ENCODE measurements around the gene UBAC1.

UBAC1 gene

DNA sequence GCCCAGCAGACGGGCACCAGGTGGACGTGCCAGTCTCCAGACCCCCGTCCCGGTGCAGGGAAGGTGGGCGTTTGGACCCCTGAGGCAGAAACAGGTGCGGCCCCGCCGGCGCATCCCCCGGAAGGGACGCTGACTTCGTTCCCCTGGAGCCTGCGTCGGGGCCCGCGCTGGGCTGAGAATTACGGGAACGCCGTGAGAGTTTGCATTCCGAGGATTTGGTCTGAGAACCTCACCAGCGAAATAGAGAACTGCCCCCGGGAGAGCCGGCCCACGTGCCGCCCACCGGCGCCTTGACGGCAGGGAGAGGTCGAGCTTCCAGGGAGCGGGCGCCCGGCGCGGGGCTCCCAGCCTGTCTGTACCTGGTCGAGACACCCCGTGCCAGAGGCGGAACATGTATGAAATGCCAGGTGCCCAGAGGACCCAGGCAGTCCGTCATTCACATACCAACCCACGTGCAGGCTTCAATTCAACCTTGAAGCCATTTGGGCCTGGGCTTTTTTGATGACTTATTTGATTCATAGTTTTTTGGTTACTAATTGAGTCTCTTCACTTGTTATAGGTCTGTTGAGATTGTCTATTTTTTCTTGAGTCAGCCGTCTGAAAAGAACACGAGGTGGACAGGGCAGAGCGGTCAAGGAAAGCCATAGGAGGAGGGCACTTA lies 53.0 kb downstream of the UBAC1 start:
- H3K27ac Mint-ChIP-seq: peak overlapping the region; percentile 74
- ATAC-seq (replicated peaks) (peak; percentile 7 to 11), DNase-seq (no peak)
- H3K4me3 Mint-ChIP-seq: peak overlapping the region; percentile 79 to 84
- peaks cover 45 to 49% of the 10 kb centered on the region in 2 donors for H3K36me3 Mint-ChIP-seq
- H3K27me3 Mint-ChIP-seq: no peaks in the 10 kb centered on the region
- peaks cover 39 to 70% of the 10 kb centered on the region in 2 donors for H3K4me1 Mint-ChIP-seq
- peaks cover 4 to 11% of the 10 kb centered on the region in 2 donors for H3K9me3 Mint-ChIP-seq

DNA sequence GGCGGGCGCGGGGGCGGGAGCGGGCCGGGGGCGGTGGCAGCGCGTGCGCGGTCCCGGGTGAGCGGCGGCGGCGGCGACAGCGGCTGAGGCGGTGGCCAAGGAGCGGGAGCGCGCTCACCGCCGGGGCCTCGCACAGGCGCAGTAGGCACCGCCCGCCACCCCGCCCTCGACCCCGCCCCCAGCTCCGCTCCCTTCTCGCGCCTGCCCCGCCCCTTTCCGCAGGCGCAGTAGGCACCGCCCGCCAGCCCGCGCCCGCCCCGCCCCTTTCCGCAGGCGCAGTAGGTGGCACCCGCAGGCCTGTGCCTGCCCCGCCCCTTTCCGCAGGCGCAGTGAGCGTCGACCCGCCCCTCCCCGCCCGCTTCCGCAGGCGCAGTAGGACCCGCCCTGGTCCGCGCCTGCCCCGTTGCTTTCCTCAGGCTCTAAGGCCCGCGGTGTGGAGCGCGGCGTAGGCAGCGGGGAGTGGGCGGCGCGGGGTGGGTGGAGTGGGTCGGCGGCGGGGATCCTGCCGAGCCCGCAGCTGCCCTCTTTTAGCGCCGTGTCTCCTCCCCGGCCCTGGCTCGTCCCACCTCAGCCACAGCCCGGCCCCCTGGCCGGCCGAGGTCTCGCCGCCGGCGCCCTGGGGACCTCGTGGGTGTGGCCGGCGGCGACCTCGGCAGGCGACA lies 53.6 kb downstream of the UBAC1 start, which contains the start of gene CAMSAP1:
Gene CAMSAP1 (minus strand): TSS at position 116 of the 662 bp plus-strand sequence. CDS start 387 bp downstream, outside the sequence.
- DNase-seq (peak; percentile 85), ATAC-seq (replicated peaks) (peak; percentile 82 to 86)
- Mint-ChIP-seq H3K27me3 (no peaks in the 10 kb centered on the region), H3K4me1 (peaks cover 39 to 75% of the 10 kb centered on the region in 2 donors), H3K27ac (peak within 1 kb of the TSS; percentile 74), H3K9me3 (peaks cover 4 to 11% of the 10 kb centered on the region in 2 donors), H3K4me3 (peak within 1 kb of the TSS; percentile 79 to 84), H3K36me3 (peaks cover 44 to 46% of the 10 kb centered on the region in 2 donors)

DNA sequence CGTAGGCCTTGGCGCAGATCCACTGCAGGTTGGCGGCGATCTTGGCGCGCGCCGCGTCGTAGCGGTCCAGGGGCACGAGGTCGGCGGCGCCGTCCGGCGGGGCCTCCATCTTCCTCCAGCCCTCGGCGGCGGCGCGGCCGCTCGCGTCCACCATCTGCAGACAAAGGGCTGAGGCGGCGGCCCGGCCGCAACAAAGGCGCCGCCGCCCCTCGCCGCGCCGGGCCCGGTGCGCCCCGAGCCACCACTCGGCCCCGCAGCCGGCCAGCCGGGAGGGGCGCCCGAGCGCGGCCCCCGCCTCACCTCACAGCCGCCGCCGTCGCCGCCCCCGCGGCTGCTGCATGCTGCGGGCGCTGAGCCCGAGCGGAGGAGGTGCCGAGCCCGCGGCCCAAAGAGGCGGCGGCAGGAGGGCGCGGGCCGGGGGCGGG lies 54.2 kb downstream of the UBAC1 start:
- peak overlapping the region; percentile 64 to 65 for H3K4me3 Mint-ChIP-seq

DNA sequence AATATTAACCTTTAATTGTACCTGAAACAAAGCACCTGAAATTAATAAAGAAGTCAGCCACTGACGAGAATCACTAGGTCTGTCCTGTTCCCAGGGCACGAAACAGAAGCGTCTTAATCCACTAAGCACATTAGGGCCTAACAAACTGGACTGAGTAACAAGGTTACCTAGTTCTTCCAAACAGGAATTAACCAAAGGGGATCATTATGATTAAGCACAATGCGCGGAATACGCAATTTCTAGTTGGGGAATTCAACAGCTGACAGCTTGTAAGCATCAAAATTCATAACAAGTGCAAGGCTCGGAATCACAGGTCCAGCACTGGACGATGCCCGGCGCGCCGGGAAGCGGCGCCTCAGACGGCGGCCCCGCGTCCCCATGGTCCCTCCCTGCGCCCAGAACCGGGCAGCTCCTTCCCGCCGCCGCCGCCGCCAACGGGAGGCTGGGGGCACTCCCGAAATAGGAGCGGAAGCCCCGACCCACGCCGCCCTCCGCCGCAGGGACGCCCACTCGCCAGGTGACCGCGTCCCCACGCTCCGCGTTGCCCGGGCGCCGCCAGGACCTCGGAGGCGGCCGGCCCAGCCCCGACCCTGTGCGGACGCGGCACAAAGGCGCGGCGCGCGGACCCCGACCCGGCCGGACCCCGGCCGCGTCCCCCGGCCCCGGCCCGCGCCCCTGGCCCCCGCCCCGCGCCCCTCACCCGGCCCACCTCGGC lies 54.7 kb downstream of the UBAC1 start:
- Mint-ChIP-seq H3K9me3 (peaks cover 4 to 10% of the 10 kb centered on the region in 2 donors), H3K27me3 (no peaks in the 10 kb centered on the region), H3K36me3 (peaks cover 43 to 44% of the 10 kb centered on the region in 2 donors), H3K4me3 (peak overlapping the region; percentile 73 to 75), H3K4me1 (peaks cover 42 to 77% of the 10 kb centered on the region in 2 donors), H3K27ac (peak overlapping the region; percentile 47)
- DNase-seq: no peak
- ATAC-seq (replicated peaks): peak in 1 of 2 donors; percentile 0

More for the DNA sequence above, 54.2 kb downstream of the UBAC1 start:
- H3K36me3 Mint-ChIP-seq: peaks cover 43 to 46% of the 10 kb centered on the region in 2 donors
- H3K27ac Mint-ChIP-seq: no peak overlapping the region
- H3K9me3 Mint-ChIP-seq: peaks cover 4 to 11% of the 10 kb centered on the region in 2 donors
- H3K27me3 Mint-ChIP-seq: no peaks in the 10 kb centered on the region
- peaks cover 41 to 77% of the 10 kb centered on the region in 2 donors for H3K4me1 Mint-ChIP-seq
- DNase-seq (no peak), ATAC-seq (replicated peaks) (peak; percentile 20 to 42)

DNA sequence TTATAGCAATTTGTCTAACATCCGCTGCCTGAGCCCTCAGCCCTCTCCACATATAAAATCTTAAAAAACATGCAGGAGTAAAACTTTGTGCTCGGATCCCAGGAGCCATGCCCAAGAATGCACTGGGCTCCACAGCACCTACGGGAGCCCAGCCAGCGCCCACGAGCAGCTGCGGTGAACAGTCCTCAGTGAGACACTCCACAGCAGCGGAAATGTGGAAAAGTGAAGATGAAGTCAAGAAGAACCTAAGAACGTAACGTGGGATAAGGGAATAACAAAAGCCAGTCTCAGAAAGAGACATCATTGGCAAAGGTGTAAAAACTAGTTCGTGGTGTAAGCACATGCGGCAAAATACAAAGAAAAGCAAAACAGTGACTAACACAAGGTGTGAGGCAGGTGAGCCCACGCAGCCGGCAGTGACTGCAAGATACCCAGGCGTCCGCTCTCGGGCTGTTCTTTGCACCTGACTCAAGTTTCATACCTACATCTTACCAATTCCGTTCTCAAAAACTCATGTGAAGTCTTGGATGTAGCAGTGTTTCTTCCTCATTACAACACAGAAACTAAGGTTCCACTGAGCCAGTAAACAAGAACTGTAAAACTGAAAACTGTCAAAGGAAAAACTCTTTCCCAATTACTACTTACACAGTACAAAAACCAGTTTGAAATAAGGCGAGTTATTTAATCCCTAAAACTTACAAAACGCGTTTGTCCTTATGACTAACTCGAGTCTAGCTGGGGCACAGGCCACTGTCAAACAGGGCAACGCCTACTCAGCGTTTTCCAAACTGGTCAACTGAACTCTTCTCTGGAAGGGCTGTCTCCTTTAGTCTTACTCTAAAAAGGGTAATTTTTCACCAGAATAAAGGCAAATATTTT lies 55.6 kb downstream of the UBAC1 start:
- Mint-ChIP-seq H3K4me1 (peaks cover 36 to 73% of the 10 kb centered on the region in 2 donors), H3K9me3 (peaks cover 0 to 1% of the 10 kb centered on the region in 2 donors), H3K27me3 (no peaks in the 10 kb centered on the region), H3K4me3 (peak overlapping the region; percentile 73 to 75), H3K27ac (peak overlapping the region; percentile 47), H3K36me3 (peaks cover 39% of the 10 kb centered on the region in 2 donors)
- ATAC-seq (replicated peaks) (no peak), DNase-seq (no peak)

DNA sequence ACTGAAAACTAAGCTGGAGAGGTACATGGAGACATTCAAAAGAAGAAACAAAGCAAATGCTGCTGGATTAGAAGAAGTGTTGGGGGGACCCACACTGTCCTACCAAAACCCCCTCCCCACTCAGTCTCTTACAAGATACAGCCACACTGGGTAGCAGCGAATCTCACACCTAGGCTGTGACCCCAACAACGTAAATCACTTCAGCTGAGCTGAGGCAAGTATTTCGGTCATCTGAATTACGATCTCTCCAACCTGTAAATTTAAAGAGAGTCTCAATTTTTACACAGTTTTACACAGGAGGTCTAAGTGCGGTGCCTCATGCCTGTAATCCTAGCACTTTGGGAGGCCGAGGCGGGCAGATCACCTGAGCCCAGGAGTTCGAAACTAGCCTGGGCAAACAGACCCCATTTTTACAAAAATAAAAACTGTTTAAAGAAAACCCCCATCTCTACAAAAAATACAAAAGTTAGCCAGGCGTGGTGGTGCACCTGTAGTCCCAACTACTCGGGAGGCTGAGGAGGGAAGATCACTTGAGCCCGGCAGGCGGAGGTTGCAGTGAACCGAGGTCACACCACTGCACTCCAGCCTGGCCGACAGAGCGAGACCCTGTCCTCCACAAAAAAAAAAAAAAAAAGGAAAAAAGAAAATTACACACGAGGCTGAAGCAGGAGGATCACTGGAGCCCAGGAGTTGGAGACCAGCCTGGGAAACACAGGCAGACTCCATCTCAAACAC lies 57.2 kb downstream of the UBAC1 start:
- H3K4me1 Mint-ChIP-seq: peaks cover 34 to 66% of the 10 kb centered on the region in 2 donors
- no peak overlapping the region for H3K4me3 Mint-ChIP-seq
- peaks cover 24 to 32% of the 10 kb centered on the region in 2 donors for H3K36me3 Mint-ChIP-seq
- peaks cover 0 to 5% of the 10 kb centered on the region in 2 donors for H3K9me3 Mint-ChIP-seq
- no peak overlapping the region for H3K27ac Mint-ChIP-seq
- ATAC-seq (replicated peaks) (no peak), DNase-seq (no peak)
- H3K27me3 Mint-ChIP-seq: no peaks in the 10 kb centered on the region

DNA sequence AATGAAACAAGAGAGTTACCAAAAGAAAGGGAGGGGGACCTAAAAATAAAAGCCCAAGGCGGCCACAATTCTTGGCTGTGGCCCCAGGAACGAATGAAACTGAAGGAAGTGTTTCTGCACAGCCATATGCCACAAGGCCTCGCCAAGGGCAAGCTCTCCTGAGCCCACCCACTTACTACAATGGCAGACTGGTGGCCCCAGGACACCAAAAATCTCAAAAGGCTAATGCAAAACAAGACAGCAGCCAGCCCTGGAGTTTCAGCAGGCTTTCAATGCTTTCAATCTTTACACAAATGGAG lies 57.9 kb downstream of the UBAC1 start:
- H3K27me3 Mint-ChIP-seq: no peaks in the 10 kb centered on the region
- no peak for ATAC-seq (replicated peaks)
- H3K4me1 Mint-ChIP-seq: peaks cover 33 to 64% of the 10 kb centered on the region in 2 donors
- DNase-seq: no peak
- H3K27ac Mint-ChIP-seq: no peak overlapping the region
- peaks cover 18 to 29% of the 10 kb centered on the region in 2 donors for H3K36me3 Mint-ChIP-seq
- H3K9me3 Mint-ChIP-seq: peaks cover 0 to 5% of the 10 kb centered on the region in 2 donors
- no peak overlapping the region for H3K4me3 Mint-ChIP-seq

DNA sequence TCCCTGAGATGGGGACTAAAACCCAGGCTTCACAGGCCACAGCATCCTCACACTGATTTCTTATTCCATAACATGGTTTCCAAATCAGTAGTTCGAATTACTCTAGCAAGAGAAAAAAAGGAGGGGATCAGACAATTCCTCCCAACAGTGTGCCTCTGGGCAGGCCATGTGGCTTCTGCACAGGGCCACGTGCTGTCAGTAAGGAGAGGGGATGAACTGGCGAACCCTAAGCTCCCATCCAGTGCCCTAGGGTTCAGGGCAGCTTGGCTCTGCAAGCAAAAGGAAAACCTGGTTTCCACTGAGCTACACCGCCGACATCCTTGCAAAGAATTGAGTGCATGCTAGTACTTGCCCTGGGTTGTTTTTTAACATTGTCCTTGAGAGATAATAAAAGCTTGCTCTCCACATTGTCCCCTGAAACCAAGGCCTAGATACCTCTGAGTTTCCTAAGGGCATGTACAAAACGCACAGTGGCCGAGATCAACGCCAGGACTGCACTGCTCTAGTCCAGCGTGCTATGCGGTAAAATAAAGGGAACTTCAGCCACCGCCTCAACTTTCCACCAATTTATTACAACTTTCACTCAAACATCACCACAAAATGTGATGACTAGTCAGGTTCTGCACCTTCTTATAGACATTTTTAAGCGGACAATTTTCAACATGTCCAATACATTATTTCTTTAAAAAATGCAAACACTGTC lies 58.4 kb downstream of the UBAC1 start:
- Mint-ChIP-seq H3K9me3 (peaks cover 0 to 5% of the 10 kb centered on the region in 2 donors), H3K4me3 (no peak overlapping the region), H3K36me3 (peaks cover 20 to 32% of the 10 kb centered on the region in 2 donors), H3K27ac (no peak overlapping the region), H3K4me1 (peaks cover 35 to 65% of the 10 kb centered on the region in 2 donors), H3K27me3 (no peaks in the 10 kb centered on the region)
- DNase-seq: no peak
- ATAC-seq (replicated peaks): no peak

DNA sequence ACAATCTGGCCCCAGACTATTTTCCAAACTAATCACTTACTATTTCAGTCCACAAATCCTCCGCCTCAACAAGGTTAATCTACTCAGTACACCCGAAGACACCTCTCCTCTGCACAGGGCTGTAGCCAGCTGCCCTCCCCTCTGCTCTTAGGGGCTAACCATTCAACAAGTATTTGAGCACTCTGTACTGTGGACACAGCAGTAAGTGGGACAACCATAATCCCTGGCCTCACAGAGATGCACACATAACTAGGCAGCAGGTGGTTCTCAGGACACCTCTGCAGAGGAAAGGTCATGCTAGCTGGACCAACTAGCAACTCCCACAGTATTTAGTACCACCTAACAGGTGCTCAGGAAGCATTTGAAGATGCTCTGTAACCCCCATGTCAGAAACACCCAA lies 59.3 kb downstream of the UBAC1 start:
- Mint-ChIP-seq H3K27me3 (no peaks in the 10 kb centered on the region), H3K36me3 (peaks cover 20 to 33% of the 10 kb centered on the region in 2 donors), H3K27ac (no peak overlapping the region), H3K9me3 (peaks cover 0 to 5% of the 10 kb centered on the region in 2 donors), H3K4me3 (no peak overlapping the region), H3K4me1 (peaks cover 35 to 74% of the 10 kb centered on the region in 2 donors)
- ATAC-seq (replicated peaks): no peak
- no peak for DNase-seq

DNA sequence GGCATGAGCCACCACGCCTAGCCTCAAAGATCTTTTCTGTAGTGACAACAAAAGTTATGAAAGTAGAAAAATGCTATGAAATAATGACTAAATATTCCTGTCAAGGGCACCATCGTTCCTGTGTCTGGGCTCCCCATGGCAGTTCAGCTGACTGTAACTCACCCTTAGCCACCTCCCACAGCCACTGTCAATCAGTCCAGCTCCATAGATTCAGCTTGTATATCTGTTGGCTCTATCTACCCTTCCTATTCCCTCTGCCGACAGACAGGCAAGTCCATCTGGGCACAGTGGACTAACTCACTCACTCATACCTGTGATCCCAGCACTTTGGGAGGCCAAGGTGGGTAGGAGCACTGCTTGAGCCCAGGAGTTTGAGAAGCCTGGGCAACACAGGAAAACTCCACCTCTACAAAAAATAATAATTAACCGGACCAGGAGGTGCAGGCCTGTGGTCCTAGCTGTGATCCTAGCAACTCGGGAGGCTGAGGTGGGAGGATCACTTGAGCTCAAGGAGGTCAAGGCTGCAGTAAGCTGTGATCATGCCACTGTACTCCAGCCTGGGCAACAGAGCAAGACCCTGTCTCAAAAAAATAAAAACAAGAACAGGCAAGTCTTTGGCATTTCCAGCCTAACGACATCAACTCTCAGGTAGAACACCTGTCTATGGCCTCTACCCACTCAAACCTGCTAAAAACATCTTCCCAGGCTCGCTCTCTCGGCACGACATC lies 60.0 kb downstream of the UBAC1 start:
- ATAC-seq (replicated peaks): no peak
- Mint-ChIP-seq H3K4me1 (peaks cover 38 to 79% of the 10 kb centered on the region in 2 donors), H3K36me3 (peaks cover 20 to 33% of the 10 kb centered on the region in 2 donors)

DNA sequence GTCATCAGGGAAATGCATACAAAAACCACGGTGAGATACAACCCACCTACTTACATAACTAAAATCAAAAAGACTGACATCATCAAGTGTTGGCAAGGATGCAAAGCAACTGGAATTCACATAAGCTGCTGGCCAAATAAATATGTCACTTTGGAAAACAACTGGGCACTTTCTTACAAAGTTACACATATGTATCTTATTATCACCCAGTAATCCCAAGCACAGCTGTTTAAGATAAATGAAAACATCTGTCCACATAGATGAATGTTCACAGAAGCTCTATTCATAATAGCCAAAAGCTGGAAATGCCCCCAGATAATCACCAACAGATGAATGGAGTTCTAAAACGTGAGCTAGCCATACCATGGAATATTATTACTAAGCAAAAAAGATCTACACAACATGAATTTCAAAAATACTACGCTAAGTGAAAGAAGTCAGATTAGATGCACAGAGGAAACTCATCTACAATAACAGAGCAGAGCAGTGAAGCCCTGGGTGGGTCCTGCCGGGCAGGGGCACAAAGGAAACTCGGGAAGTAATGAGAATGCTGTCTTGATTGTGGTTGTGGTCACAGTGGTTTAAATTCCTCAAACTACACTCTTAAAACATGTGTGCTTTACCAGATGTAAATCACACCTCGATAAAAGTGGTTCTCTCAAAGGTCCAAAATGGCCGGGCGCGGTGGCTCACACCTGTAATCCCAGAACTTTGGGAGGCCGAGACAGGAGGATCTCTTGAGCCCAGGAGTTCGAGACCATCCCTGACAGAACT lies 62.4 kb downstream of the UBAC1 start:
- H3K4me3 Mint-ChIP-seq: no peak overlapping the region
- H3K27me3 Mint-ChIP-seq: no peaks in the 10 kb centered on the region

More for the DNA sequence above, 60.0 kb downstream of the UBAC1 start:
- no peak overlapping the region for H3K4me3 Mint-ChIP-seq
- no peak overlapping the region for H3K27ac Mint-ChIP-seq
- H3K9me3 Mint-ChIP-seq: peaks cover 0 to 5% of the 10 kb centered on the region in 2 donors
- no peaks in the 10 kb centered on the region for H3K27me3 Mint-ChIP-seq
- DNase-seq: no peak

More for the DNA sequence above, 62.4 kb downstream of the UBAC1 start:
- DNase-seq: no peak
- Mint-ChIP-seq H3K9me3 (peaks cover 0 to 5% of the 10 kb centered on the region in 2 donors), H3K4me1 (peaks cover 36 to 75% of the 10 kb centered on the region in 2 donors), H3K36me3 (peaks cover 14 to 31% of the 10 kb centered on the region in 2 donors), H3K27ac (no peak overlapping the region)
- no peak for ATAC-seq (replicated peaks)

All from stimulated activated naive B cell treated with anti-CD40 and anti-IgM and Interleukin-4, amounts not matched to agents 10 μg/mL and 1 μg/mL and 100 μg/mL, for 72 hours (primary cell).